K562 (cell line): ENCODE results near the gene VAMP4. TPM values are rescaled to one million over a fixed set of nuclear protein-coding genes. Genes with fewer than 3 reads are reported as not detected.

Experiments
- CBX1 ChIP-seq: sonication (generic); IDR thresholded peaks from 2 replicates; pipeline ENCODE4 v1.6.1; 2016; ENCODE audit warnings: antibody characterized with exemption, low read depth, mild to moderate bottlenecking
- CCAR2 ChIP-seq: fragments of 200-400 bp; formaldehyde crosslinking; IDR thresholded peaks from 2 replicates; pipeline ENCODE4 v1.6.1; 2017; ENCODE audit warnings: mild to moderate bottlenecking, low read depth, low read length
- CCNT2 ChIP-seq: IDR thresholded peaks from 2 replicates; pipeline ENCODE4 v1.6.1; 2011; ENCODE audit warnings: borderline replicate concordance, low read depth, mild to moderate bottlenecking, moderate library complexity, mixed read lengths, low read length; ENCODE audit not compliant: insufficient read length; ENCODE audit errors: extremely low read depth
- CHD1 ChIP-seq: fragments of 200-600 bp; sonication (generic); IDR thresholded peaks from one replicate; pipeline ENCODE4 v1.6.1; 2012; ENCODE audit warnings: mild to moderate bottlenecking, moderate library complexity, low read length, inconsistent platforms
- LEF1 ChIP-seq: fragments of 450-650 bp; IDR thresholded peaks from 2 replicates; pipeline ENCODE4 v1.6.1; 2016; ENCODE audit warnings: mild to moderate bottlenecking
- NFE2L1 ChIP-seq: fragments of 450-650 bp; IDR thresholded peaks from 2 replicates; pipeline ENCODE4 v1.6.1; 2016; ENCODE audit warnings: missing genetic modification characterization, low read depth, mild to moderate bottlenecking, missing compliant biosample characterization, moderate library complexity, borderline replicate concordance
- NFXL1 ChIP-seq: fragments of 450-650 bp; formaldehyde crosslinking; IDR thresholded peaks from 2 replicates; pipeline ENCODE4 v1.4.0; 2021; ENCODE audit warnings: mild to moderate bottlenecking
- NR2C2 ChIP-seq, 2 experiments: fragments of 200-800 bp in 1 of 2; sonication (Bioruptor generic) in 1 of 2; sonication (generic) in 1 of 2; formaldehyde crosslinking in 1 of 2; IDR thresholded peaks; 2 replicates each; pipeline versions ENCODE4 v1.6.1 to v1.8.0; 2016 to 2022; ENCODE audit warnings: mild to moderate bottlenecking in 1 of 2, missing compliant biosample characterization in 1 of 2, missing genetic modification characterization in 1 of 2, missing genetic modification reagents in 1 of 2
- PBX2 ChIP-seq, 2 experiments: IDR thresholded peaks in 1 of 2; conservative IDR thresholded peaks in 1 of 2; 2 replicates each; pipeline ENCODE4 v1.6.1; 2016; ENCODE audit warnings: low read depth in 2 of 2, mild to moderate bottlenecking in 1 of 2, missing compliant biosample characterization in 1 of 2, missing genetic modification characterization in 1 of 2, moderate library complexity in 1 of 2
- PHF20 ChIP-seq: fragments of 450-650 bp; IDR thresholded peaks from 2 replicates; pipeline ENCODE4 v1.6.1; 2018; ENCODE audit not compliant: partially characterized antibody
- SIRT6 ChIP-seq: IDR thresholded peaks from one replicate; pipeline ENCODE4 v1.6.1; 2012; ENCODE audit warnings: low read depth, mild to moderate bottlenecking, control low read depth, inconsistent platforms, low read length, moderate library complexity
- SIX5 ChIP-seq, 2 experiments: IDR thresholded peaks; 2 replicates each; pipeline ENCODE4 v1.6.1; 2011; ENCODE audit warnings: low read length in 2 of 2, borderline replicate concordance in 1 of 2, low read depth in 1 of 2, mild to moderate bottlenecking in 1 of 2, moderate library complexity in 1 of 2; ENCODE audit not compliant: insufficient read depth in 1 of 2
- TBP ChIP-seq: optimal IDR thresholded peaks from 2 replicates; pipeline ENCODE3; 2011; ENCODE audit warnings: low read depth, low read length, improper control_type of control experiment
- TFAP4 ChIP-seq: sonication (generic); formaldehyde crosslinking; IDR thresholded peaks from 2 replicates; pipeline ENCODE4 v1.8.0; 2022; ENCODE audit warnings: missing genetic modification reagents, mild to moderate bottlenecking, moderate library complexity, borderline replicate concordance
- ZBTB49 ChIP-seq: sonication (generic); formaldehyde crosslinking; IDR thresholded peaks from 2 replicates; pipeline ENCODE4 v1.8.0; 2022; ENCODE audit warnings: missing genetic modification reagents, mild to moderate bottlenecking, borderline replicate concordance
- ZKSCAN1 ChIP-seq: fragments of 150-350 bp; IDR thresholded peaks from 2 replicates; pipeline ENCODE4 v1.6.1; 2016; ENCODE audit warnings: low read depth, low read length
- ZNF431 ChIP-seq: sonication (generic); formaldehyde crosslinking; IDR thresholded peaks from 2 replicates; pipeline ENCODE4 v1.8.0; 2022; ENCODE audit warnings: mild to moderate bottlenecking, missing genetic modification reagents
- ZNF699 ChIP-seq: fragments of 250-450 bp; sonication (Bioruptor Pico); IDR thresholded peaks from 2 replicates; pipeline ENCODE4 v1.8.0; 2021; ENCODE audit warnings: mild to moderate bottlenecking, moderate library complexity; ENCODE audit not compliant: insufficient replicate concordance
- ZSCAN29 ChIP-seq: fragments of 450-650 bp; IDR thresholded peaks from 2 replicates; pipeline ENCODE4 v1.6.1; 2017
- polyA plus RNA-seq, 8 experiments: library from polyadenylated mRNA; depleted of rRNA in 4 of 8; stranded (reverse) in 5 of 8; unstranded in 3 of 8; fragments of >200 nt; fragmentation: Nextera tagmentation in 2 of 8; fragmentation: Illumina TruSeq in 1 of 8; extraction: Ambion mirVana in 2 of 8; extraction: Trizol in 1 of 8; gene quantifications; 2 replicates each; pipeline versions ENCODE4 v1.2.1 to v1.2.3, GENCODE V29; 2011 to 2014; ENCODE audit warnings: inconsistent platforms in 1 of 8, missing spikeins in 1 of 8
- total RNA-seq, 7 experiments: library from RNA; depleted of rRNA in 6 of 7; stranded (reverse); fragments of >200 nt in 6 of 7; fragmentation: Illumina TruSeq in 2 of 7; extraction: Trizol in 2 of 7; gene quantifications; 2 replicates each; pipeline versions ENCODE4 v1.2.1 to v1.2.3, GENCODE V29; 2011 to 2021; ENCODE audit warnings: low replicate concordance in 1 of 7

Gene VAMP4
- total and polyA plus RNA-seq, 9 of the 15 experiments (the other 6 are each of a cell fraction or from before 2014, with no cell fraction given), result 3.3 to 21.4 (median 11.9) TPM

DNA sequence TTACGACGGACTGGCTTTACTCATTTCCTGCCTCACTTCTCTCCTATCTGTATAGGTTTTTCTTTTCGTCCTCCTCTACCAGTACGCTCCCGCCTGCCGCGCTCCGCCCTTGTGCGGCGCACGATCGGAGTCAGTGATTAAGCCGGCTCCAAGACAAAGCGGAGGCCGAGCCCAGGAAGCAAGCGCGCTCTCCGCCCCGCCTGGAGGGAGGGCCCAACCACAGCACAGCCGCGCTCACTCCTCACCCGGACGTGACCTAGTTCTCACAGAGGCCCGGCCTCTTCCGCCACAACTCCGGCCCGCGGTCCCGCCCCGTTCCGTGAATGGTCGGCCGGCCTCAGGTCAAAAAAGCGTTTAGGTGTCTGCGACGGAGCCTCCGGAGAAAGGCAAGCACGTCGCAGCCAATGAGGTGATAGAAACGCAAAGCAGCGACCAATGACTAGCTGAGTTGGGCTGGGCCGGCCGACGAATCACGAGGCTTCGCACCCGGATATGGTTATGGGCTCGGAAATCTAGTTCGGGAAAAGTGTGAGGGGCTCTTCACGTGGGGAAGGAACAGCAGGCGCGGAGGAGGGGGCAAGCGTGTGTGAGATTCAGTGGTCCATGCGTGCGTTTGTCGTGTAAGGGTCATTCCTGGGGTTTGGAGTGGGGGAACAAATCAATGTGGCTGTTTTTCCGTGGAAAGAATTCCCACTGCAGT lies 39.5 kb upstream of the VAMP4 start, which contains the start of gene METTL13 (continued):
- TF ChIP-seq PBX2 (CRISPR knock-in tag; IDR thresholded peaks at IDR 0.05; ENCODE audit: low read depth) (no peak), PBX2 (tag; conservative IDR thresholded peaks at IDR 0.05; ENCODE audit: low read depth) (no peak), LEF1 (0 out of 2 replicates have a peak, but pooled peaks have one; percentile 1), ZNF699 (CRISPR knock-in tag) (no peak), ZKSCAN1 (peak; percentile 42; the same call in 1 of the 2 replicates), TFAP4 (CRISPR knock-in tag) (peak; percentile 91), NFXL1 (CRISPR knock-in tag) (no peak), CHD1 (no peak), SIX5 (IDR thresholded peaks at IDR 0.05; ENCODE audit: borderline replicate concordance in 1 of 2, insufficient read depth in 1 of 2, low read depth in 1 of 2, low read length in 2 of 2) (0 out of 4 replicates have a peak, but pooled peaks of 1 of the 2 experiments have one; percentile 24), SIRT6 (no peak), CCAR2 (no peak), ZNF431 (CRISPR knock-in tag) (0 out of 2 replicates have a peak, but pooled peaks have one; percentile 9), CCNT2 (peak; percentile 75), TBP (peak; percentile 71), CBX1 (0 out of 2 replicates have a peak, but pooled peaks have one; percentile 43), ZSCAN29 (no peak), ZBTB49 (no peak), NFE2L1 (tag) (no peak), NR2C2 (CRISPR knock-in tag; IDR thresholded peaks at IDR 0.05) (peak; percentile 92), NR2C2 (tag; IDR thresholded peaks at IDR 0.05) (peak; percentile 99), PHF20 (peak; percentile 96)
